ENCODE data around the gene PRDM16.

The PRDM16 gene

GRCh38 chr1:3033040-3033789 lies 35.8 kb upstream of the PRDM16 start:
- DNase-seq = no peak

GRCh38 chr1:3033790-3034090 lies 35.3 kb upstream of the PRDM16 start:
- DNase-seq = no peak

GRCh38 chr1:3034162-3034561 lies 34.8 kb upstream of the PRDM16 start:
- DNase-seq = no peak

- DNase-seq = no peak
Measured at GRCh38 chr1:3034728-3035562, 34.1 kb upstream of the PRDM16 start.

- DNase-seq = no peak
Measured at GRCh38 chr1:3035563-3036446, 33.2 kb upstream of the PRDM16 start.

- DNase-seq = no peak
Measured at GRCh38 chr1:3036447-3037280, 32.3 kb upstream of the PRDM16 start.

GRCh38 chr1:3037281-3038040 lies 31.5 kb upstream of the PRDM16 start:
- DNase-seq = no peak

GRCh38 chr1:3038113-3038551 lies 30.9 kb upstream of the PRDM16 start:
- DNase-seq = no peak

- no peak for DNase-seq
Measured at GRCh38 chr1:3038571-3039181, 30.3 kb upstream of the PRDM16 start.

GRCh38 chr1:3040004-3040403 lies 29.0 kb upstream of the PRDM16 start:
- DNase-seq = no peak

- no peak for DNase-seq
Measured at GRCh38 chr1:3042481-3042880, 26.5 kb upstream of the PRDM16 start.

- DNase-seq = no peak
Measured at GRCh38 chr1:3049164-3049563, 19.8 kb upstream of the PRDM16 start.

GRCh38 chr1:3049905-3050304 lies 19.1 kb upstream of the PRDM16 start:
- no peak for DNase-seq

GRCh38 chr1:3050603-3051002 lies 18.4 kb upstream of the PRDM16 start:
- DNase-seq = no peak

GRCh38 chr1:3051270-3052268 lies 17.4 kb upstream of the PRDM16 start:
- DNase-seq = no peak

GRCh38 chr1:3052501-3052900 lies 16.5 kb upstream of the PRDM16 start:
- DNase-seq = no peak

GRCh38 chr1:3053366-3053980 lies 15.5 kb upstream of the PRDM16 start:
- no peak for DNase-seq

GRCh38 chr1:3053986-3054385 lies 15.0 kb upstream of the PRDM16 start:
- DNase-seq = no peak

- DNase-seq = no peak
Measured at GRCh38 chr1:3054474-3054873, 14.5 kb upstream of the PRDM16 start.

Measured in suppressor macrophage treated with lipopolysaccharide for 4 hours (primary cell).